DND-41 (cell line): ENCODE measurements around the gene HOXC11.
A peak's percentile ranks its signal among the peaks of the same experiment; 100 is the strongest.

ENCODE experiments used
- ATAC-seq: fragments of 200-7000 bp; cut with Tn5 transposase; 3 replicates; pipeline ENCODE4 v1.9.1; 2021; ENCODE audit warnings: low read depth; ENCODE audit not compliant: insufficient read depth
- DNase-seq: peaks from one replicate; pipeline ENCODE4 v3.0.0-alpha.2; 2020
- H2AFZ ChIP-seq: 2 replicates; pipeline ENCODE4 v1.6.0; 2012; ENCODE audit warnings: low read depth, low read length
- H3K27ac ChIP-seq: 2 replicates; pipeline ENCODE4 v1.5.1; 2012; ENCODE audit warnings: low read length, inconsistent platforms
- H3K27me3 ChIP-seq: fragments of 200-600 bp; sonication (generic); 2 replicates; pipeline ENCODE4 v1.6.0; 2012; ENCODE audit warnings: low read length, mild to moderate bottlenecking, inconsistent platforms; ENCODE audit not compliant: insufficient read depth, poor library complexity
- H3K36me3 ChIP-seq: 2 replicates; pipeline ENCODE4 v1.5.1; 2012; ENCODE audit warnings: low read length, inconsistent platforms; ENCODE audit not compliant: insufficient read depth
- H3K4me1 ChIP-seq: 2 replicates; pipeline ENCODE4 v1.5.1; 2012; ENCODE audit warnings: mild to moderate bottlenecking, low read length; ENCODE audit not compliant: insufficient read depth
- H3K4me2 ChIP-seq: 2 replicates; pipeline ENCODE4 v1.6.0; 2012; ENCODE audit warnings: mild to moderate bottlenecking, moderate library complexity, low read length, inconsistent platforms; ENCODE audit not compliant: insufficient read depth
- H3K4me3 ChIP-seq, 2 experiments: fragments of 200-600 bp in 1 of 2; shearing (Covaris generic) in 1 of 2; 2 replicates each; pipeline ENCODE4 v1.5.1; 2012 to 2016; ENCODE audit warnings: inconsistent platforms in 2 of 2, low read length in 2 of 2, mild to moderate bottlenecking in 2 of 2, low read depth in 1 of 2, moderate library complexity in 1 of 2
- H3K79me2 ChIP-seq: 2 replicates; pipeline ENCODE4 v1.6.0; 2012; ENCODE audit warnings: low read length, inconsistent platforms; ENCODE audit not compliant: insufficient read depth
- H3K9ac ChIP-seq: 2 replicates; pipeline ENCODE4 v1.6.0; 2012; ENCODE audit warnings: low read depth, mild to moderate bottlenecking, inconsistent platforms, low read length, moderate library complexity
- H3K9me3 ChIP-seq: 2 replicates; pipeline ENCODE4 v1.5.1; 2012; ENCODE audit warnings: low read length, moderate library complexity, mild to moderate bottlenecking, inconsistent platforms; ENCODE audit not compliant: insufficient read depth, severe bottlenecking
- H4K20me1 ChIP-seq: 2 replicates; pipeline ENCODE4 v1.6.0; 2012; ENCODE audit warnings: low read length; ENCODE audit not compliant: insufficient read depth
- EZH2 ChIP-seq: IDR thresholded peaks from 3 replicates; pipeline ENCODE4 v1.6.1; 2012; ENCODE audit warnings: borderline replicate concordance, low read depth, mild to moderate bottlenecking, moderate library complexity, low read length, inconsistent platforms; ENCODE audit not compliant: severe bottlenecking
- TF ChIP-seq, protein P1 (sequence below): IDR thresholded peaks from 2 replicates; pipeline ENCODE4 v1.5.1; 2012; ENCODE audit warnings: borderline replicate concordance, low read length, moderate library complexity, mild to moderate bottlenecking; ENCODE audit not compliant: poor library complexity, severe bottlenecking; ENCODE audit errors: extremely low read depth

The HOXC11 gene

GRCh38 chr12:53940443-53941014 is 32.4 kb upstream of the HOXC11 start:
- Histone ChIP-seq H3K9ac (no peak overlapping the region), H3K36me3 (no peaks in the 10 kb centered on the region), H3K4me3 (no peak overlapping the region), H4K20me1 (no peaks in the 10 kb centered on the region), H3K9me3 (no peaks in the 10 kb centered on the region), H3K79me2 (no peaks in the 10 kb centered on the region), H3K27me3 (peaks cover 35% of the 10 kb centered on the region), H3K4me1 (no peaks in the 10 kb centered on the region), H3K27ac (no peak overlapping the region), H3K4me2 (no peak overlapping the region), H2AFZ (no peak overlapping the region)
- ATAC-seq (no peak), DNase-seq (no peak)
- TF ChIP-seq, protein P1, sequence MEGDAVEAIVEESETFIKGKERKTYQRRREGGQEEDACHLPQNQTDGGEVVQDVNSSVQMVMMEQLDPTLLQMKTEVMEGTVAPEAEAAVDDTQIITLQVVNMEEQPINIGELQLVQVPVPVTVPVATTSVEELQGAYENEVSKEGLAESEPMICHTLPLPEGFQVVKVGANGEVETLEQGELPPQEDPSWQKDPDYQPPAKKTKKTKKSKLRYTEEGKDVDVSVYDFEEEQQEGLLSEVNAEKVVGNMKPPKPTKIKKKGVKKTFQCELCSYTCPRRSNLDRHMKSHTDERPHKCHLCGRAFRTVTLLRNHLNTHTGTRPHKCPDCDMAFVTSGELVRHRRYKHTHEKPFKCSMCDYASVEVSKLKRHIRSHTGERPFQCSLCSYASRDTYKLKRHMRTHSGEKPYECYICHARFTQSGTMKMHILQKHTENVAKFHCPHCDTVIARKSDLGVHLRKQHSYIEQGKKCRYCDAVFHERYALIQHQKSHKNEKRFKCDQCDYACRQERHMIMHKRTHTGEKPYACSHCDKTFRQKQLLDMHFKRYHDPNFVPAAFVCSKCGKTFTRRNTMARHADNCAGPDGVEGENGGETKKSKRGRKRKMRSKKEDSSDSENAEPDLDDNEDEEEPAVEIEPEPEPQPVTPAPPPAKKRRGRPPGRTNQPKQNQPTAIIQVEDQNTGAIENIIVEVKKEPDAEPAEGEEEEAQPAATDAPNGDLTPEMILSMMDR: no peak
- no peak for TF ChIP-seq EZH2

- H3K9ac ChIP-seq: no peak overlapping the region
- H3K27ac ChIP-seq: no peak overlapping the region
- H3K4me2 ChIP-seq: no peak overlapping the region
- H3K36me3 ChIP-seq: no peaks in the 10 kb centered on the region
- no peak for DNase-seq
- no peaks in the 10 kb centered on the region for H3K9me3 ChIP-seq
- H3K4me3 ChIP-seq: no peak overlapping the region
- H4K20me1 ChIP-seq: no peaks in the 10 kb centered on the region
- ATAC-seq: no peak
- TF ChIP-seq, protein P1: no peak
- TF ChIP-seq EZH2: no peak
- no peak overlapping the region for H2AFZ ChIP-seq
- H3K4me1 ChIP-seq: no peaks in the 10 kb centered on the region
- peaks cover 39% of the 10 kb centered on the region for H3K27me3 ChIP-seq
- no peaks in the 10 kb centered on the region for H3K79me2 ChIP-seq
Observed at GRCh38 chr12:53941187-53941586, 31.7 kb upstream of the HOXC11 start.

- Histone ChIP-seq H3K27ac (no peak overlapping the region), H3K4me1 (no peaks in the 10 kb centered on the region), H3K4me3 (no peak overlapping the region), H3K36me3 (no peaks in the 10 kb centered on the region), H3K79me2 (no peaks in the 10 kb centered on the region), H3K27me3 (peaks cover 44% of the 10 kb centered on the region), H3K9me3 (no peaks in the 10 kb centered on the region), H4K20me1 (no peaks in the 10 kb centered on the region), H3K4me2 (no peak overlapping the region), H3K9ac (no peak overlapping the region), H2AFZ (no peak overlapping the region)
- TF ChIP-seq, protein P1: no peak
- ATAC-seq (peak; percentile 62), DNase-seq (no peak)
Observed at GRCh38 chr12:53941750-53942149, 31.2 kb upstream of the HOXC11 start.
